Natural killer cell (primary cell): Measurements from ENCODE around the gene PNISR. TPM values are rescaled to one million over a fixed set of nuclear protein-coding genes. Genes with fewer than 3 reads are reported as not detected.

Experiments
- ATAC-seq, 3 donors: fragments of 150-1000 bp in 2 of 3; fragments of 200-7000 bp in 1 of 3; cut with Tn5 transposase; 1 replicate in 1 of 3; 2 replicates in 2 of 3; pipeline ENCODE4 v1.10.0; 2021; ENCODE audit warnings: mild to moderate bottlenecking in 2 of 3, moderate library complexity in 2 of 3
- DNase-seq, 2 donors: peaks; one replicate each; pipeline versions ENCODE4 v3.0.0 to v3.0.0-alpha.2; 2013 to 2021; ENCODE audit warnings: mixed read lengths in 1 of 2
- H3K27ac ChIP-seq: one replicate; pipeline ENCODE4 v1.5.1; 2013; ENCODE audit warnings: mild to moderate bottlenecking, low read length
- H3K27me3 ChIP-seq: one replicate; pipeline ENCODE4 v1.6.1; 2013; ENCODE audit warnings: low read length; ENCODE audit not compliant: control insufficient read depth, insufficient read depth
- H3K36me3 ChIP-seq: one replicate; pipeline ENCODE4 v1.6.1; 2013; ENCODE audit warnings: low read length; ENCODE audit not compliant: control insufficient read depth, insufficient read depth
- H3K4me1 ChIP-seq: one replicate; pipeline ENCODE4 v1.6.1; 2013; ENCODE audit warnings: low read length; ENCODE audit not compliant: control insufficient read depth, insufficient read depth
- H3K4me3 ChIP-seq: one replicate; pipeline ENCODE4 v1.5.1; 2013; ENCODE audit warnings: low read length
- H3K9me3 ChIP-seq: one replicate; pipeline ENCODE4 v1.6.1; 2013; ENCODE audit warnings: low read length; ENCODE audit not compliant: control insufficient read depth, insufficient read depth
- H3K27ac Mint-ChIP-seq, 2 donors: one replicate each; pipeline ENCODE4 v1.8.0; 2022; ENCODE audit warnings: mild to moderate bottlenecking in 2 of 2, mixed read lengths in 2 of 2, moderate library complexity in 1 of 2
- H3K27me3 Mint-ChIP-seq, 2 donors: one replicate each; pipeline ENCODE4 v1.8.0; 2022; ENCODE audit warnings: low read depth in 2 of 2, mixed read lengths in 2 of 2
- H3K36me3 Mint-ChIP-seq: one replicate; pipeline ENCODE4 v1.8.0; 2022; ENCODE audit warnings: mixed read lengths
- H3K4me1 Mint-ChIP-seq, 2 donors: one replicate each; pipeline ENCODE4 v1.8.0; 2022; ENCODE audit warnings: mixed read lengths in 2 of 2
- H3K4me3 Mint-ChIP-seq: one replicate; pipeline ENCODE4 v1.8.0; 2022; ENCODE audit warnings: mild to moderate bottlenecking, moderate library complexity, mixed read lengths
- H3K9me3 Mint-ChIP-seq, 2 donors: one replicate each; pipeline ENCODE4 v1.8.0; 2022; ENCODE audit warnings: mixed read lengths in 2 of 2
- CTCF ChIP-seq: fragments of 200-600 bp; IDR thresholded peaks from one replicate; pipeline ENCODE4 v1.8.0; 2022; ENCODE audit warnings: antibody characterized with exemption
- WGBS: methylation state at CpG from one replicate; pipeline ENCODE4 v1.1.7; 2013; ENCODE audit warnings: missing lambda C conversion rate; ENCODE audit not compliant: insufficient coverage; 5-methylcytosine and 5-hydroxymethylcytosine counted together
- intact Hi-C: fragments of 100-400 bp; cut with micrococcal nuclease; formaldehyde crosslinking; loops from one replicate; pipeline ENCODE4 v1.14.2; 2022
- total RNA-seq, 4 donors: library from RNA; stranded (reverse); fragments of 120-200 nt in 1 of 4; gene quantifications; one replicate each; pipeline versions ENCODE4 v1.2.3 to v1.2.4, GENCODE V29; 2013 to 2022

Gene PNISR
- total RNA-seq, 3 donors from 2014 or later (not counting 1 experiment from before 2014, with no cell fraction given) = 289 to 320 (median 308) TPM

- H3K9me3 ChIP-seq = no peaks in the 10 kb centered on the region
- no peaks in the 10 kb centered on the region for H3K27me3 Mint-ChIP-seq
- TF ChIP-seq CTCF = peak; percentile 79
- no peak overlapping the region for H3K27ac Mint-ChIP-seq
- H3K27me3 ChIP-seq = no peaks in the 10 kb centered on the region
- WGBS = no CpG with 5 or more reads among the region's 3 CpGs
- H3K4me3 Mint-ChIP-seq = no peak overlapping the region
- ATAC-seq (peak; percentile 69 to 72 (median 71)), DNase-seq (peak in 1 of 2 donors; percentile 60)
- H3K4me1 Mint-ChIP-seq = no peaks in the 10 kb centered on the region
- H3K27ac ChIP-seq = no peak overlapping the region
- H3K36me3 ChIP-seq = peaks cover 7% of the 10 kb centered on the region
- no peak overlapping the region for H3K4me3 ChIP-seq
- intact Hi-C loops = no loop called here
- no peaks in the 10 kb centered on the region for H3K36me3 Mint-ChIP-seq
- H3K4me1 ChIP-seq = no peaks in the 10 kb centered on the region
- H3K9me3 Mint-ChIP-seq = no peaks in the 10 kb centered on the region
Observed at GRCh38 chr6:99434702-99435530, 9.8 kb upstream of the PNISR start.

GRCh38 chr6:99432877-99433276 lies 7.8 kb upstream of the PNISR start:
- 100% methylated on average over 1 of the region's 2 CpGs for WGBS
- H3K4me3 Mint-ChIP-seq = no peak overlapping the region
- no peaks in the 10 kb centered on the region for H3K36me3 Mint-ChIP-seq
- Histone ChIP-seq H3K27ac (no peak overlapping the region), H3K36me3 (peaks cover 7% of the 10 kb centered on the region), H3K9me3 (no peaks in the 10 kb centered on the region), H3K4me1 (no peaks in the 10 kb centered on the region), H3K4me3 (no peak overlapping the region), H3K27me3 (no peaks in the 10 kb centered on the region)
- ATAC-seq (no peak), DNase-seq (no peak)
- no peaks in the 10 kb centered on the region for H3K9me3 Mint-ChIP-seq
- H3K4me1 Mint-ChIP-seq = peaks cover 0 to 6% of the 10 kb centered on the region in 2 donors
- intact Hi-C loops = no loop called here
- no peak for TF ChIP-seq CTCF
- H3K27ac Mint-ChIP-seq = no peak overlapping the region
- H3K27me3 Mint-ChIP-seq = no peaks in the 10 kb centered on the region

- H3K4me3 Mint-ChIP-seq = no peak overlapping the region
- H3K4me3 ChIP-seq = no peak overlapping the region
- no peaks in the 10 kb centered on the region for H3K27me3 Mint-ChIP-seq
- WGBS = 100% methylated on average over 1 of the region's 2 CpGs
- no peaks in the 10 kb centered on the region for H3K9me3 Mint-ChIP-seq
- DNase-seq = no peak
- no peak overlapping the region for H3K27ac ChIP-seq
- ATAC-seq = no peak
- H3K4me1 Mint-ChIP-seq = peaks cover 0 to 8% of the 10 kb centered on the region in 2 donors
- peaks cover under 1% of the 10 kb centered on the region for H3K4me1 ChIP-seq
- intact Hi-C loops = no loop called here
- H3K36me3 ChIP-seq = peaks cover 7% of the 10 kb centered on the region
- no peak for TF ChIP-seq CTCF
- H3K9me3 ChIP-seq = no peaks in the 10 kb centered on the region
- no peaks in the 10 kb centered on the region for H3K36me3 Mint-ChIP-seq
- H3K27ac Mint-ChIP-seq = no peak overlapping the region
- H3K27me3 ChIP-seq = no peaks in the 10 kb centered on the region
Observed at GRCh38 chr6:99431901-99432300, 6.8 kb upstream of the PNISR start.
